ENCODE results near the gene TMEM245.

TMEM245 gene

GRCh38 chr9:109119439-109120203, at the start of gene TMEM245:
TSS of gene TMEM245 (minus strand) at chr9:109119947. CDS start at chr9:109119913, 34 bp downstream.
- DNase-seq, result peak; percentile 97

GRCh38 chr9:109168170-109168569, 48.4 kb upstream of the TMEM245 start:
- no peak for DNase-seq

GRCh38 chr9:109167716-109168115, 48.0 kb upstream of the TMEM245 start:
- peak; percentile 2 for DNase-seq

GRCh38 chr9:109166771-109167601, 47.2 kb upstream of the TMEM245 start, which contains the start of gene FRRS1L:
TSS of gene FRRS1L (minus strand) at chr9:109167249. CDS start at chr9:109167138, 111 bp downstream.
- peak; percentile 46 for DNase-seq

- DNase-seq, result peak; percentile 86
Observed at GRCh38 chr9:109166171-109166770, 46.5 kb upstream of the TMEM245 start.

GRCh38 chr9:109164042-109164441, 44.3 kb upstream of the TMEM245 start:
- DNase-seq, result no peak

- no peak for DNase-seq
Observed at GRCh38 chr9:109163194-109163593, 43.4 kb upstream of the TMEM245 start.

- DNase-seq, result no peak
Observed at GRCh38 chr9:109162677-109163076, 42.9 kb upstream of the TMEM245 start.

GRCh38 chr9:109161471-109161870, 41.7 kb upstream of the TMEM245 start:
- DNase-seq, result no peak

- DNase-seq, result no peak
Observed at GRCh38 chr9:109159583-109159982, 39.8 kb upstream of the TMEM245 start.

GRCh38 chr9:109158651-109159050, 38.9 kb upstream of the TMEM245 start:
- no peak for DNase-seq

- DNase-seq, result no peak
Observed at GRCh38 chr9:109156708-109157107, 37.0 kb upstream of the TMEM245 start.

- peak; percentile 7 for DNase-seq
Observed at GRCh38 chr9:109150925-109151545, 31.3 kb upstream of the TMEM245 start.

- no peak for DNase-seq
Observed at GRCh38 chr9:109149722-109150121, 30.0 kb upstream of the TMEM245 start.

GRCh38 chr9:109149089-109149488, 29.3 kb upstream of the TMEM245 start:
- DNase-seq, result no peak

GRCh38 chr9:109145051-109145450, 25.3 kb upstream of the TMEM245 start:
- no peak for DNase-seq

- DNase-seq, result peak; percentile 4
Observed at GRCh38 chr9:109143881-109144562, 24.3 kb upstream of the TMEM245 start.

GRCh38 chr9:109141375-109141774, 21.6 kb upstream of the TMEM245 start:
- no peak for DNase-seq

GRCh38 chr9:109139851-109140250, 20.1 kb upstream of the TMEM245 start:
- DNase-seq, result no peak

- DNase-seq, result no peak
Observed at GRCh38 chr9:109138421-109138820, 18.7 kb upstream of the TMEM245 start.

GRCh38 chr9:109134167-109134578, 14.4 kb upstream of the TMEM245 start:
- no peak for DNase-seq

- DNase-seq, result no peak
Observed at GRCh38 chr9:109133533-109133932, 13.8 kb upstream of the TMEM245 start.

Data from NCI-H146 (cell line).